CD14-positive monocyte (primary cell): ENCODE data around the gene MRTFB. TPM values are rescaled to one million over a fixed set of nuclear protein-coding genes. Genes with fewer than 3 reads are reported as not detected.
A peak's percentile ranks its signal among the peaks of the same experiment; 100 is the strongest.

ENCODE experiments used
- DNase-seq, 3 donors: peaks; one replicate each; pipeline ENCODE4 v3.0.0-alpha.2; 2011 to 2022
- H2AFZ ChIP-seq: 2 replicates; pipeline ENCODE4 v1.6.0; 2012; ENCODE audit warnings: mild to moderate bottlenecking, low read depth, low read length, inconsistent platforms; ENCODE audit not compliant: insufficient read depth, poor library complexity, severe bottlenecking
- H3K27ac ChIP-seq, 2 donors: 1 replicate in 1 of 2; 2 replicates in 1 of 2; pipeline ENCODE4 v1.5.1; 2012 to 2013; ENCODE audit warnings: low read length in 2 of 2, control low read depth in 1 of 2, inconsistent platforms in 1 of 2, low read depth in 1 of 2, mild to moderate bottlenecking in 1 of 2
- H3K27me3 ChIP-seq, 2 donors: one replicate each; pipeline versions ENCODE4 v1.6.0 to v1.6.1; 2011 to 2013; ENCODE audit warnings: low read length in 2 of 2; ENCODE audit not compliant: control insufficient read depth in 2 of 2, insufficient read depth in 2 of 2
- H3K36me3 ChIP-seq, 2 donors: replicated peaks in 1 of 2; 1 replicate in 1 of 2; 2 replicates in 1 of 2; pipeline versions ENCODE4 v1.5.1 to v1.6.1; 2012 to 2013; ENCODE audit warnings: low read length in 2 of 2, control low read depth in 1 of 2, inconsistent platforms in 1 of 2, mild to moderate bottlenecking in 1 of 2; ENCODE audit not compliant: insufficient read depth in 2 of 2, control insufficient read depth in 1 of 2
- H3K4me1 ChIP-seq, 2 donors: 1 replicate in 1 of 2; 2 replicates in 1 of 2; pipeline versions ENCODE4 v1.5.1 to v1.6.1; 2012 to 2013; ENCODE audit warnings: low read length in 2 of 2, control low read depth in 1 of 2, inconsistent platforms in 1 of 2, mild to moderate bottlenecking in 1 of 2, moderate library complexity in 1 of 2; ENCODE audit not compliant: insufficient read depth in 2 of 2, control insufficient read depth in 1 of 2
- H3K4me2 ChIP-seq: replicated peaks from 2 replicates; pipeline ENCODE3; 2012; ENCODE audit warnings: low read length, moderate library complexity, mild to moderate bottlenecking; ENCODE audit not compliant: poor library complexity, severe bottlenecking; ENCODE audit errors: extremely low read depth
- H3K4me3 ChIP-seq, 3 experiments: fragments of 200-600 bp in 1 of 3; sonication (generic) in 1 of 3; replicated peaks in 1 of 3; 1 replicate in 2 of 3; 2 replicates in 1 of 3; pipeline ENCODE4 v1.5.1; 2011 to 2013; ENCODE audit warnings: low read length in 3 of 3, mild to moderate bottlenecking in 3 of 3, control low read depth in 2 of 3, low read depth in 2 of 3, inconsistent platforms in 1 of 3, moderate library complexity in 1 of 3
- H3K79me2 ChIP-seq: 2 replicates; pipeline ENCODE4 v1.6.0; 2012; ENCODE audit warnings: mild to moderate bottlenecking, control low read depth, inconsistent platforms, low read length, moderate library complexity; ENCODE audit not compliant: insufficient read depth
- H3K9ac ChIP-seq: 2 replicates; pipeline ENCODE4 v1.6.0; 2017; ENCODE audit warnings: low read length, mild to moderate bottlenecking; ENCODE audit not compliant: insufficient read depth, poor library complexity, severe bottlenecking
- H3K9me3 ChIP-seq, 2 donors: replicated peaks in 1 of 2; 1 replicate in 1 of 2; 2 replicates in 1 of 2; pipeline versions ENCODE4 v1.5.1 to v1.6.1; 2012 to 2013; ENCODE audit warnings: low read length in 2 of 2, control low read depth in 1 of 2; ENCODE audit not compliant: control insufficient read depth in 1 of 2, insufficient read depth in 1 of 2
- H4K20me1 ChIP-seq: 2 replicates; pipeline ENCODE4 v1.6.0; 2012; ENCODE audit warnings: mild to moderate bottlenecking, low read length, control low read depth, moderate library complexity; ENCODE audit not compliant: insufficient read depth
- H3K27ac Mint-ChIP-seq, 7 donors: one replicate each; pipeline ENCODE4 v1.8.0; 2020; ENCODE audit warnings: mild to moderate bottlenecking in 7 of 7, mixed read lengths in 7 of 7, moderate library complexity in 6 of 7, inconsistent platforms in 2 of 7
- H3K27me3 Mint-ChIP-seq, 3 donors: one replicate each; pipeline ENCODE4 v1.8.0; 2021 to 2022; ENCODE audit warnings: low read depth in 3 of 3, mild to moderate bottlenecking in 3 of 3, mixed read lengths in 3 of 3, moderate library complexity in 3 of 3, inconsistent platforms in 1 of 3
- H3K36me3 Mint-ChIP-seq, 2 donors: one replicate each; pipeline ENCODE4 v1.8.0; 2020; ENCODE audit warnings: mixed read lengths in 2 of 2, inconsistent platforms in 1 of 2, mild to moderate bottlenecking in 1 of 2
- H3K4me1 Mint-ChIP-seq: one replicate; pipeline ENCODE4 v1.8.0; 2020; ENCODE audit warnings: mild to moderate bottlenecking, mixed read lengths
- H3K4me3 Mint-ChIP-seq, 2 donors: one replicate each; pipeline ENCODE4 v1.8.0; 2020; ENCODE audit warnings: mild to moderate bottlenecking in 2 of 2, mixed read lengths in 2 of 2, moderate library complexity in 1 of 2
- H3K9me3 Mint-ChIP-seq, 7 donors: one replicate each; pipeline ENCODE4 v1.8.0; 2020 to 2022; ENCODE audit warnings: mixed read lengths in 7 of 7, mild to moderate bottlenecking in 6 of 7, moderate library complexity in 6 of 7, inconsistent platforms in 2 of 7
- CTCF ChIP-seq: fragments of 200-600 bp; IDR thresholded peaks from one replicate; pipeline ENCODE4 v1.8.0; 2022; ENCODE audit warnings: antibody characterized with exemption, mild to moderate bottlenecking
- WGBS: methylation state at CpG from one replicate; pipeline ENCODE4 v1.1.5; 2013; ENCODE audit warnings: missing lambda C conversion rate; ENCODE audit not compliant: insufficient coverage; 5-methylcytosine and 5-hydroxymethylcytosine counted together
- intact Hi-C, 2 donors: fragments of 100-400 bp; cut with micrococcal nuclease; formaldehyde crosslinking; loops; one replicate each; pipeline versions ENCODE4 v1.15.0 to v1.15.1; 2023
- polyA plus RNA-seq, 3 donors: library from polyadenylated mRNA; depleted of rRNA in 1 of 3; unstranded in 2 of 3; stranded (reverse) in 1 of 3; fragments of 300-500 nt in 2 of 3; fragments of >200 nt in 1 of 3; fragmentation: Illumina TruSeq in 2 of 3; gene quantifications; 1 replicate in 2 of 3; 2 replicates in 1 of 3; pipeline ENCODE4 v1.2.3, GENCODE V29; 2012 to 2021

The MRTFB gene
- polyA plus RNA-seq, 3 donors = 0.69 to 1.4 (median 0.87) TPM

GRCh38 chr16:14283786-14284185 is 212.7 kb downstream of the MRTFB start:
- WGBS = 88% methylated on average over 7 of the region's 7 CpGs
- Mint-ChIP-seq H3K4me3 (no peak overlapping the region), H3K4me1 (peaks cover 49% of the 10 kb centered on the region), H3K9me3 (peaks cover 0 to 5% (median 3%) of the 10 kb centered on the region in 7 donors), H3K36me3 (no peaks in the 10 kb centered on the region), H3K27ac (peak overlapping the region in 2 of 7 donors; percentile 54 to 85), H3K27me3 (peaks cover 2 to 4% (median 3%) of the 10 kb centered on the region in 3 donors)
- no peak for DNase-seq
- Histone ChIP-seq H4K20me1 (no peaks in the 10 kb centered on the region), H3K79me2 (no peaks in the 10 kb centered on the region), H3K9me3 (peaks cover 0 to 3% of the 10 kb centered on the region in 2 donors), H3K4me2 (no peak overlapping the region), H2AFZ (no peak overlapping the region), H3K27me3 (no peaks in the 10 kb centered on the region), H3K4me3 (no peak overlapping the region), H3K27ac (no peak overlapping the region), H3K9ac (no peak overlapping the region), H3K36me3 (no peaks in the 10 kb centered on the region), H3K4me1 (peaks cover 32 to 42% of the 10 kb centered on the region in 2 donors)
- no peak for TF ChIP-seq CTCF
- intact Hi-C loops = loop anchor here in 1 of 2 donors (10.0 kb wide), 1 partner anchor 341 kb away; no protein-coding TSS in a partner anchor

GRCh38 chr16:14284371-14284770 is 213.3 kb downstream of the MRTFB start:
- peaks cover 49% of the 10 kb centered on the region for H3K4me1 Mint-ChIP-seq
- H3K27ac ChIP-seq = no peak overlapping the region
- H3K27me3 ChIP-seq = no peaks in the 10 kb centered on the region
- no peak overlapping the region for H3K27ac Mint-ChIP-seq
- H3K79me2 ChIP-seq = no peaks in the 10 kb centered on the region
- H3K4me1 ChIP-seq = peaks cover 32 to 42% of the 10 kb centered on the region in 2 donors
- peaks cover 2 to 3% (median 3%) of the 10 kb centered on the region in 3 donors for H3K27me3 Mint-ChIP-seq
- no peak overlapping the region for H3K4me3 ChIP-seq
- no peak for TF ChIP-seq CTCF
- H3K36me3 ChIP-seq = no peaks in the 10 kb centered on the region
- peaks cover 2 to 4% of the 10 kb centered on the region in 2 donors for H3K36me3 Mint-ChIP-seq
- 98% methylated on average over 5 of the region's 5 CpGs for WGBS
- H3K4me2 ChIP-seq = peak overlapping the region; percentile 70
- no peak overlapping the region for H2AFZ ChIP-seq
- intact Hi-C loops = loop anchor here in 1 of 2 donors (10.0 kb wide), 1 partner anchor 340 kb away; no protein-coding TSS in a partner anchor
- DNase-seq = no peak
- H3K9ac ChIP-seq = no peak overlapping the region
- H3K9me3 ChIP-seq = peaks cover 4 to 9% of the 10 kb centered on the region in 2 donors
- no peaks in the 10 kb centered on the region for H4K20me1 ChIP-seq
- peak overlapping the region in 1 of 2 donors; percentile 2 for H3K4me3 Mint-ChIP-seq
- H3K9me3 Mint-ChIP-seq = peaks cover 3 to 11% (median 7%) of the 10 kb centered on the region in 7 donors
